ENCODE results near the gene SKI.

- TF ChIP-seq POLR2AphosphoS5 (IDR thresholded peaks at IDR 0.05; ENCODE audit: borderline replicate concordance, low read depth, low read length) (no peak), EZH2 (IDR thresholded peaks at IDR 0.05) (no peak)
Measured at GRCh38 chr1:2221271-2221670, 6.8 kb upstream of the SKI start.

All from SK-N-MC (cell line).